K562 (cell line): ENCODE data around the gene SLC12A4.

Experiments used
- FOS ChIP-seq: IDR thresholded peaks from 3 replicates; pipeline ENCODE4 v1.6.1; 2011; ENCODE audit not compliant: insufficient read length; ENCODE audit errors: extremely low read depth
- KLF10 ChIP-seq: fragments of 250-450 bp; sonication (Bioruptor Pico); IDR thresholded peaks from 2 replicates; pipeline ENCODE4 v1.6.1; 2021; ENCODE audit warnings: matching md5 sums
- RB1 ChIP-seq: fragments of 450-650 bp; IDR thresholded peaks from 2 replicates; pipeline ENCODE4 v1.6.1; 2017; ENCODE audit warnings: low read depth, mild to moderate bottlenecking
- U2AF1 ChIP-seq: fragments of 200-400 bp; formaldehyde crosslinking; optimal IDR thresholded peaks from 2 replicates; pipeline ENCODE3; 2017; ENCODE audit warnings: mild to moderate bottlenecking, low read depth, low read length, moderate library complexity
- ZHX1 ChIP-seq: fragments of 150-350 bp; conservative IDR thresholded peaks from 2 replicates; pipeline ENCODE4 v1.6.1; 2014; ENCODE audit warnings: low read length
- TF ChIP-seq, protein P1 (sequence below), 3 experiments: IDR thresholded peaks in 2 of 3; conservative IDR thresholded peaks in 1 of 3; 2 replicates each; pipeline ENCODE4 v1.5.1; 2011 to 2012; ENCODE audit warnings: low read length in 3 of 3, mild to moderate bottlenecking in 3 of 3, control low read depth in 2 of 3, improper control_type of control experiment in 1 of 3, inconsistent platforms in 1 of 3, low read depth in 1 of 3, mixed read lengths in 1 of 3, moderate library complexity in 1 of 3; ENCODE audit not compliant: insufficient read depth in 2 of 3
- TF ChIP-seq, protein P2 (sequence below): sonication (generic); formaldehyde crosslinking; IDR thresholded peaks from 2 replicates; pipeline ENCODE4 v1.8.1; 2023; ENCODE audit warnings: mild to moderate bottlenecking, missing genetic modification reagents, moderate library complexity

DNA sequence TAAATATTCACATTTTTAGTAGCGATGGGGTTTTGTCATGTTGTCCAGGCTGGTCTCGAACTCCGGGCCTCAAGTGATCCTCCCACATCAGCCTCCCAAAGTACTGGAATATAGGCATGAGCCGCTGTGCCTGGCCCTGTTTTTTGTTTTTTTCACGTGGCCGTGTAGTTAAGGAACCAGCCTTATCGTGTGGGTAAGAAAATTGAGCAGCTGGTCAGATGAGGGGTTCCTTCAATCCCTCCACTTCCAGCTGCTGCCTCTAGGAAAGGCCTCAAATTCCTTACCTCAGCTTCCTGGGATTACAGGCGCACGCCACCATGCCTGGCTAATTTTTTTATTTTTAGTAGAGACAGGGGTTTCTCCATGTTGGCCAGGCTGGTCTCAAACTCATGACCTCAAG lies 36.8 kb upstream of the SLC12A4 start:
- TF ChIP-seq FOS (no peak), U2AF1 (no peak), RB1 (no peak), ZHX1 (no peak), KLF10 (CRISPR knock-in tag) (no peak)
- TF ChIP-seq, protein P1, sequence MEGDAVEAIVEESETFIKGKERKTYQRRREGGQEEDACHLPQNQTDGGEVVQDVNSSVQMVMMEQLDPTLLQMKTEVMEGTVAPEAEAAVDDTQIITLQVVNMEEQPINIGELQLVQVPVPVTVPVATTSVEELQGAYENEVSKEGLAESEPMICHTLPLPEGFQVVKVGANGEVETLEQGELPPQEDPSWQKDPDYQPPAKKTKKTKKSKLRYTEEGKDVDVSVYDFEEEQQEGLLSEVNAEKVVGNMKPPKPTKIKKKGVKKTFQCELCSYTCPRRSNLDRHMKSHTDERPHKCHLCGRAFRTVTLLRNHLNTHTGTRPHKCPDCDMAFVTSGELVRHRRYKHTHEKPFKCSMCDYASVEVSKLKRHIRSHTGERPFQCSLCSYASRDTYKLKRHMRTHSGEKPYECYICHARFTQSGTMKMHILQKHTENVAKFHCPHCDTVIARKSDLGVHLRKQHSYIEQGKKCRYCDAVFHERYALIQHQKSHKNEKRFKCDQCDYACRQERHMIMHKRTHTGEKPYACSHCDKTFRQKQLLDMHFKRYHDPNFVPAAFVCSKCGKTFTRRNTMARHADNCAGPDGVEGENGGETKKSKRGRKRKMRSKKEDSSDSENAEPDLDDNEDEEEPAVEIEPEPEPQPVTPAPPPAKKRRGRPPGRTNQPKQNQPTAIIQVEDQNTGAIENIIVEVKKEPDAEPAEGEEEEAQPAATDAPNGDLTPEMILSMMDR (IDR thresholded peaks at IDR 0.05 in 2 of 3, conservative IDR thresholded peaks at IDR 0.05 in 1 of 3; ENCODE audit: insufficient read depth in 2 of 3, low read depth in 1 of 3, low read length in 3 of 3) = no peak
- TF ChIP-seq, protein P2, sequence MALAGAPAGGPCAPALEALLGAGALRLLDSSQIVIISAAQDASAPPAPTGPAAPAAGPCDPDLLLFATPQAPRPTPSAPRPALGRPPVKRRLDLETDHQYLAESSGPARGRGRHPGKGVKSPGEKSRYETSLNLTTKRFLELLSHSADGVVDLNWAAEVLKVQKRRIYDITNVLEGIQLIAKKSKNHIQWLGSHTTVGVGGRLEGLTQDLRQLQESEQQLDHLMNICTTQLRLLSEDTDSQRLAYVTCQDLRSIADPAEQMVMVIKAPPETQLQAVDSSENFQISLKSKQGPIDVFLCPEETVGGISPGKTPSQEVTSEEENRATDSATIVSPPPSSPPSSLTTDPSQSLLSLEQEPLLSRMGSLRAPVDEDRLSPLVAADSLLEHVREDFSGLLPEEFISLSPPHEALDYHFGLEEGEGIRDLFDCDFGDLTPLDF (CRISPR knock-in tag) = no peak
